Endodermal cell (in vitro differentiated cells): ENCODE results near the gene PALMD. TPM values are rescaled to one million over a fixed set of nuclear protein-coding genes. Genes with fewer than 3 reads are reported as not detected.

Experiments used
- DNase-seq: peaks from one replicate; pipeline ENCODE4 v3.0.0-alpha.2; 2017
- H3K27ac ChIP-seq: 2 replicates; pipeline ENCODE4 v1.5.1; 2013; ENCODE audit warnings: mild to moderate bottlenecking, low read depth, low read length, moderate library complexity
- H3K27me3 ChIP-seq: 2 replicates; pipeline ENCODE4 v1.6.1; 2013; ENCODE audit warnings: mild to moderate bottlenecking, low read length, moderate library complexity; ENCODE audit not compliant: insufficient read depth, control insufficient read depth, poor library complexity, severe bottlenecking
- H3K36me3 ChIP-seq: 2 replicates; pipeline ENCODE4 v1.7.0; 2013; ENCODE audit warnings: mild to moderate bottlenecking, low read length, moderate library complexity; ENCODE audit not compliant: control insufficient read depth, insufficient read depth
- H3K4me1 ChIP-seq: one replicate; pipeline ENCODE4 v1.7.0; 2013; ENCODE audit warnings: low read length; ENCODE audit not compliant: control insufficient read depth, insufficient read depth
- H3K4me3 ChIP-seq: 2 replicates; pipeline ENCODE4 v1.5.1; 2013; ENCODE audit warnings: mild to moderate bottlenecking, low read length, moderate library complexity
- H3K9ac ChIP-seq: 2 replicates; pipeline ENCODE4 v1.6.1; 2013; ENCODE audit warnings: mild to moderate bottlenecking, low read length, moderate library complexity; ENCODE audit not compliant: poor library complexity, severe bottlenecking; ENCODE audit errors: extremely low read depth
- H3K9me3 ChIP-seq: 2 replicates; pipeline ENCODE4 v1.6.1; 2013; ENCODE audit warnings: mild to moderate bottlenecking, low read length, moderate library complexity; ENCODE audit not compliant: control insufficient read depth
- H3K27ac Mint-ChIP-seq: 2 replicates; pipeline ENCODE4 v1.8.0; 2020; ENCODE audit warnings: mixed read lengths
- H3K27me3 Mint-ChIP-seq: 2 replicates; pipeline ENCODE4 v1.8.0; 2021; ENCODE audit warnings: mild to moderate bottlenecking, mixed read lengths; ENCODE audit not compliant: insufficient read depth
- H3K36me3 Mint-ChIP-seq: 2 replicates; pipeline ENCODE4 v1.8.0; 2020; ENCODE audit warnings: low read depth, mixed read lengths
- H3K4me1 Mint-ChIP-seq: 2 replicates; pipeline ENCODE4 v1.8.0; 2020; ENCODE audit warnings: mixed read lengths
- H3K4me3 Mint-ChIP-seq: 2 replicates; pipeline ENCODE4 v1.8.0; 2020; ENCODE audit warnings: mild to moderate bottlenecking, moderate library complexity, mixed read lengths
- H3K9me3 Mint-ChIP-seq: 2 replicates; pipeline ENCODE4 v1.8.0; 2020; ENCODE audit warnings: mild to moderate bottlenecking, mixed read lengths
- CTCF ChIP-seq: fragments of 200-600 bp; sonication (generic); conservative IDR thresholded peaks from 2 replicates; pipeline ENCODE4 v1.5.0; 2021; ENCODE audit warnings: antibody characterized with exemption, mild to moderate bottlenecking
- WGBS, 2 experiments: methylation state at CpG; one replicate each; pipeline versions ENCODE4 v1.1.5 to v1.1.7; 2013; ENCODE audit warnings: missing lambda C conversion rate in 2 of 2, mixed read lengths in 1 of 2; ENCODE audit not compliant: insufficient coverage in 1 of 2, insufficient read length in 1 of 2; 5-methylcytosine and 5-hydroxymethylcytosine counted together
- total RNA-seq, 2 donors: library from RNA; stranded (reverse); fragmentation: NEBNext Ultra II Directional in 1 of 2; extraction: Animal tissue kit (Norgen Biotek cat#: 25700) in 1 of 2; gene quantifications; 2 replicates in 1 of 2; 3 replicates in 1 of 2; pipeline ENCODE4 v1.2.1, GENCODE V29; 2021

The PALMD gene
- total RNA-seq, 2 donors from 2014 or later: 0.24 to 0.26 TPM

- Histone ChIP-seq H3K27me3 (no peaks in the 10 kb centered on the region), H3K4me1 (peaks cover 9% of the 10 kb centered on the region), H3K9me3 (no peaks in the 10 kb centered on the region), H3K27ac (no peak overlapping the region), H3K9ac (no peak overlapping the region), H3K36me3 (no peaks in the 10 kb centered on the region), H3K4me3 (no peak overlapping the region)
- peaks cover 43% of the 10 kb centered on the region for H3K4me1 Mint-ChIP-seq
- WGBS, 2 experiments: 20% methylated on average over 2 of the region's 3 CpGs; no CpG with 5 or more reads in 1 of the 2 experiments
- no peak for TF ChIP-seq CTCF
- H3K9me3 Mint-ChIP-seq: no peaks in the 10 kb centered on the region
- H3K36me3 Mint-ChIP-seq: no peaks in the 10 kb centered on the region
- no peak overlapping the region for H3K27ac Mint-ChIP-seq
- no peak overlapping the region for H3K4me3 Mint-ChIP-seq
- no peaks in the 10 kb centered on the region for H3K27me3 Mint-ChIP-seq
- no peak for DNase-seq
These were observed 5.0 kb downstream of the PALMD start for GRCh38 chr1:99650773-99651437.

- H3K4me1 Mint-ChIP-seq: peaks cover 27% of the 10 kb centered on the region
- Histone ChIP-seq H3K27ac (peak overlapping the region; percentile 69), H3K27me3 (no peaks in the 10 kb centered on the region), H3K4me1 (no peaks in the 10 kb centered on the region), H3K9me3 (no peaks in the 10 kb centered on the region), H3K9ac (no peak overlapping the region), H3K4me3 (no peak overlapping the region), H3K36me3 (no peaks in the 10 kb centered on the region)
- peak overlapping the region; percentile 3 for H3K27ac Mint-ChIP-seq
- no peaks in the 10 kb centered on the region for H3K36me3 Mint-ChIP-seq
- 64% methylated on average over 2 of the region's 2 CpGs; no CpG with 5 or more reads in 1 of the 2 experiments for WGBS, 2 experiments
- TF ChIP-seq CTCF: no peak
- DNase-seq: peak; percentile 45
- H3K27me3 Mint-ChIP-seq: no peaks in the 10 kb centered on the region
- H3K9me3 Mint-ChIP-seq: no peaks in the 10 kb centered on the region
- H3K4me3 Mint-ChIP-seq: no peak overlapping the region
These were observed 7.0 kb downstream of the PALMD start for GRCh38 chr1:99652881-99653281.

- H3K9ac ChIP-seq: no peak overlapping the region
- H3K27me3 ChIP-seq: no peaks in the 10 kb centered on the region
- no peaks in the 10 kb centered on the region for H3K9me3 ChIP-seq
- Mint-ChIP-seq H3K27ac (no peak overlapping the region), H3K27me3 (no peaks in the 10 kb centered on the region), H3K36me3 (no peaks in the 10 kb centered on the region), H3K4me3 (no peak overlapping the region), H3K9me3 (no peaks in the 10 kb centered on the region), H3K4me1 (peaks cover 16% of the 10 kb centered on the region)
- no peak overlapping the region for H3K27ac ChIP-seq
- 92 to 100% methylated on average over 2 to 3 of the region's 3 CpGs for WGBS, 2 experiments
- H3K36me3 ChIP-seq: no peaks in the 10 kb centered on the region
- H3K4me3 ChIP-seq: no peak overlapping the region
- no peak for TF ChIP-seq CTCF
- DNase-seq: no peak
- H3K4me1 ChIP-seq: no peaks in the 10 kb centered on the region
These were observed 9.5 kb downstream of the PALMD start for GRCh38 chr1:99655376-99655775.
